Iris pigment epithelial cell (primary cell): ENCODE results near the gene RREB1.
"Not testable (repeated sequence)": the region's sequence is repeated elsewhere in the genome, so short reads cannot be mapped to it uniquely, and the experiment has no call there.

ENCODE experiments used
- DNase-seq: peaks from one replicate; pipeline ENCODE4 v3.0.0-alpha.2; 2011; ENCODE audit warnings: low read depth

RREB1 gene

DNA sequence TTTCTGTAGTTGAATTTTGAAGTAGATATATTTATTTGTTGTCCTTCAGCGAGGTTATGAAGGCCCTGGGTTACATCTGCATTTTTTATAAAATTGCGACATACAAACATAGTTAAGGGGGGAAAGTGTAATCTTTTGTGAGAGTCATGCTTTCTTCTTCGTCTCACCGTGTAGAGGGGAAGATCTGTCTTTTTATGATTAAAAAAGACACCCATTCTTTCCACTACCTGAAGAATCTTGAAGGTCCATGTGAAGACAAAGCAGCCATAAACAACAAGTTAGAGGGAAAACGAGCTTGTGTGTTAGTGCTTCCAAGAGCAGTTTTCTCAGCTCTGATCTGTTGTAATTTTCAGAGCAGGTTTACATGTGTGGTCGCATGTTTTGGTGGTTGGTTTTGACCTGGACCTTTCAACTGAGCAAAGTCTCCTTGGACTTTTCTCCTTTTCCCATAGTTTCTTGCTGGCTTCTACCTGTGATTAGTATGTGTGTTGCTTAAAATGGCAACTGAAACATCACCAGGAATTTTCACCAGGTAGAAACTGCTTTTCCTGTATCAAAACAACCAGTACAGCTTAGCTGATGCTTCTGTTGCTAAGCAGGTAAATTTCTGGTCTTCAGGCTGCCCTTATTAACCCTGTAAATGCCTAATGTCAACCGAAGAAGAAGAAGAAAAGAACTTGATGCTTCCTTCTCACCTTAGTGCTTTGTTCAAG, 37.3 kb downstream of the RREB1 start:
- peak; percentile 41 for DNase-seq

DNA sequence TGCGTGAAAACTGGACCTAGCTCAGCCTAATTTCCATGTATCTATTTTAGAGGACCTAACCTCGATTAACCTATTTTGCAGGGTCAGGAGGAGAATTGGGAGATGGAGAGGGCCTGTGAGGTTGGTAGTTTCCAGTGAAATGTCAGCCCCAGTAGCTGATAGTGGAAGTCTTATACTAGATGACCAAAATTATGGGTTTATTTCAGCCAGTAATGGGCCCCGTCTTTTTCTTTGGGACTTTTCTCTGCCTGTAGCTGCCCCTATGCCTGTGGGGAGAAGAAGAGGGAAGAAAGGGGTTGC, 37.8 kb downstream of the RREB1 start:
- DNase-seq = no peak

DNA sequence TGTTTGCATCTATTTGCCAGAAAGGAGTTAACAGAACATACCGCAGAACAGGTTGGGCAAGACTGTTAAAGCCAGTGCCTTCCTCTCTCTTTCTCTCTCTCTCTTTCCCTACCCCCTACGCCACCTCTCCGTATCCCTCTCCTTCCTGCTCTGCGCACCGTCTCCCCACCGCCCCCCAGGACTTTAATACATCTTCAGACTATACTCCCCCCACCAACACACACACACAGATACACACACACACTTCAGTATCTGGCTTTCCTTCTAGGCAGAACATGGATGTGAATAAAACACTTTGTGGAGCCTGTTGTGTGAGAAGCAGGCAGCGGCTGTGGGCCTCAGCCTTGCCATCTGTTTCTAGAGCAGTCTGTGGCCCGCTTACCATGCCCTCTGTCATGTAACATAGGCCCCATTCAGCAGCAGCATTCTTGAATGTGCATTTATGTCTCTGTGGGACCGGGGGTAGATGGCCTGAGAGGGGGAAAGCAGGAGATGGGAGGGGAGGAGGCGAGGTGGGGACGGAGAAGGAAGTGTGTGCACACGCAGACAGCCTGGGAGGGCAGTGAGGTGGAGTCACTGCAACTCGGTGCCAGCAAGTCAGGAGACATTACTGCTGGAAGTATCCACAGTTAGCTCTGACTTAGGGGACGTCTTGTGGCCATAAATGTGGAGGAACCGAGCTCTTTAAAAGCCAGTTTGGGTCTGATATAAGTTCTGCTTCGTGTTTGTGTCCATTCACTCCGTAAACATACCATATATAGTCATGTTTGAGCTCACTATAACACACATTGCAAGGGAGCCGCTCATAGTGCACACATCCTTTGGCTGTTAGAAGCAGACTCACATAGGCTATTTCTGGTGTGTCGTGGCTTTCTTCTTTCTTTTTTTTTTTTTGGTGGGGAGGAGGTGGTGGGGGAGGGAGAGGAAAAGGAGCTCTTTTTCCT, 38.4 kb downstream of the RREB1 start:
- peak; percentile 61 for DNase-seq

DNA sequence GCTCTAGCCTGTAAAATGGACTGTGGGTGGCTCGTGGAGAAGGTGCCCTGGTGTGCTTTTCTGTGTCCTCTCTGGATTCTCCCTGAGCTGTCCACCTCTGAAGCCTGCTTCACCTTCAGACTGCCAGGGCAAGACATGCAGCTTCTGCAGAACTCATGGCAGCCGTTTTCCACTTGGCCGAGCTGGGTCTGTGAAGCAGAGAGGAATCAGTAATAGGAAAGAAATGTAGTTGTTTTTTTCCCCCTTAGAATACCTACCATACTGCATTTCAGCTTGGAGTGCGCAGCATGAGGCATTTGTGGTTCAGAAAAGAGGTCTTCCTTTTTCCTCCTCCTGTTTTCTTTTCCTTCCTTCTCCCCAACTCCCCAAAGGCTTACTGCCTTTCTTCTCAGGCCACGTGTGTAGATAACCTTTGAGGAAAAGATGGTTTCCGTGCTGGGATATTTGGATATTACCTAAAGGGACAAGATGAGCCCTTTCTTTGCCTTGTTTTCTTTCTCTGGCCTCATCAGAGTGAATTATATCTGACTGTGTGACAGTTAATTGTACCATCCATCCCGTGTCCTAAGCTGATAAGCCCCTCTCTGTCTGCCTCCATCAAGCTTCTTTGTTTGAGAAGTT, 39.4 kb downstream of the RREB1 start:
- DNase-seq = no peak

DNA sequence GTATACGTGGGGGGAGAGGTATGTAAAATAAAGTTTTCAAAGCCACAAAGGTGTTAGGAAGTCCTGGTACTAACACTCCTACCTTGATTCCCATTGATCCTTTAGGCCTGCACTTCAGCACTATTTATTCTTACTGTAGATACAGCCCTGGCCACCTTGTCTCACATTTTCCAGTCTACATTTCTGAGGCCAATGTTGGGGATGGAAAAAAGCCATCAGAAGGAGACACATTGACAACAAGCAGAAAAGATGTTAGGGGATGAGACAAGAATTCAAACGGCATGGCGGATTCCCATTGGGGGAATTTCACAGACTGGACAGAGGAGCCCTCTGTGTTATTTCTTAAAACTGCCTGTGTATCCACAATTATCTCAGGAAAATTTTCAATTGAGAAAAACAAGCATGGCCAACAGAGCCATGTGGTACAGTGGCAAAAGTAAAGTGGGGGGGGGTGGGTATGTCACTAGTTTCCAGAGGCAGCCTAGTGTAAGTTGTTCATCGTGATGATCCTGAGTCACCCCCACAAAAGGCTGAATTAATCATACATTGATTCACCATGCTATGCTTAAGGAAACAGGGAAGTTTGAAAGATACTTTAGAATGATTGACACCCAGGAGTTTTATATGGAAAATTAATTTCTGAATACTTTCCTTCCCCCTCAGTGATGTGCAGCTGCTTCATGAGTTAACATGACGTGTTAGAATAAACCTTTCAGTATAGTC, 40.5 kb downstream of the RREB1 start:
- peak; percentile 73 for DNase-seq

DNA sequence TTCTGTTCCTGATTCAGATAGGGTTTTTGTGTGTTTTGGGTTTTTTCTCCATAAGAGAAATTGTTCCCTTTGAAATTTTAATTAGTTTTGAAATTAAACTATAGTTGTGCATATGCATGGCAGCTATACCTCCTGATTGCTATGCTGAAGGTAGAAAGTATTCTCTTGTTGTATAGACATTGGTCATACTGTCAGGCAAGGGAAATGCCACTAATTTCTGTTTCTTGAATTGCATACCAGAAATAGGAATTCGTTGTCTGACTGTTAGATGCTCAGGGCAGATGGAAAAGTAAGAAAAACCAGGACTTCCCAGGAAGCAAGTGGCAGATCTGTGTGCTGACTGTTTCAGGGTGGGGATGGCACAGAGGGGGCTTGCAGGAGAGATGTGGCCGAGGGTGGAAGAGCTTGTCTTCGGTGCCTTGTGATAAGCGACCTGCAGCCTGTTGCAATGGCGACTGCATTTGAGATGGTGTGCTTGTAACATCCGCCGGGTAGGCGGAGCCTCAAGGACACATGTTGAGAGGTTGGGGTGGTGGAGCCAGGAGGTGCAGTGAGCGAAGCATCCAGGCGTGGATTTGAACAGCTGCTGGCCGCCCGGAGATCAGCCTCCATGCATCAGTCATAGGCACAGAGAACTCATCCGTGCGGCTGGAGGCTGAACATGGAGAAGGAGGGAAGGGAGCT, 42.8 kb downstream of the RREB1 start:
- DNase-seq = no peak

DNA sequence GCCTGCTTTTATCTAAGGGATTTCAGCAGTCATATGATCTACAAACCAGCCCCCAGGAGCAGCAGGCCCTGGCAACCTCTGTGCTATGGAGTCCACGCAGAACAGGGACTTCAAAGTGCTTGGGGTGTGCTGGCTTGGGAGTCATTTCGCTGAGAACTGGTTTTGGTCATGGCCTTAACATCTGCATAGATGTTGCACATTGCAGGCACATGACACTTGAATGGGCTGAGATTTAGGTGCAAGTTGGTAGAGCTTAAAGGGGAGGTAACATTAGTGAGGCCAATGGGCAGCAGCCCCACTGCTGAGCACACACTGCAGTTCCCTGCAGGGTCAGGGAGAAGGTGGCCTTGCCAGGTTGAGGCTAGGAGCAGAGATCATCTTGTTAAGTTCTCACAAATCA, 43.6 kb downstream of the RREB1 start:
- no peak for DNase-seq

DNA sequence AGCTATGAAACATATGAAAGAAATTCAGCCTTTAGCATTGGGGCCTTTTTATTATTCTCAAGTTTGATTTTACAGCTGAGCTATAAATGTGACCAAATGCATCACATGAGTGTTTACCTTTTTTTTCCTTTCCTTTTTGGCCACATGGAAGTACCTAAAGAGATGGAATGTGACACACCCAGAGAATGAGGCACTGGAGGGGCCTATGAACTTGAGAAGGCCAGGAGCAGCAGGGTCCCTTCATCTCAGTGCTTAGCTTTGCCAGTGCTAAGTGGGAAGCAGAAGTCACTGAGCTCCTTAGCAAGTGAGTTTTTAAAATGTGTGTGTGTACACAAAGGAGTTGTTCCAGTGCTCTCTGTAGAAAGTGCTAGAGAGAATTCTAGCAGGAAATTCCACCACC, 44.7 kb downstream of the RREB1 start:
- no peak for DNase-seq

DNA sequence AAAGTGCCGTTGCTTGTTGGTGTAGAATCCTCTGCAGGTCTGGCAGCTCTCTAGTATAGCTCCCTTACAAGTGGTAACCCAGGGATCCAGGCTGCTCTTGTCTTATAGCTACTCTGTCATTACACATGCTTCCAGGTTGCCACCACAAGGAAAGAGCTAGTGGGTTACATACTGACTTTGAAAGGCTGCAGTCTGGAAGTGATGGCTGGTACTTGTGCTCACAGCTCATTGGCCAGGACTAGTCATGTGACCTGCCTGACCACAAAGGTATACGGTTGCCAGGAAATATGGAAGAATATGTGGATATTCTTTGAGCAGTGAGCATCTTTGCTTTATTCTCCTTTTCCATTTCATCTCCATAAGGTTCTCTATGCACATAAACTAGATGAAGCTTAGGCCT, 46.0 kb downstream of the RREB1 start:
- no peak for DNase-seq

DNA sequence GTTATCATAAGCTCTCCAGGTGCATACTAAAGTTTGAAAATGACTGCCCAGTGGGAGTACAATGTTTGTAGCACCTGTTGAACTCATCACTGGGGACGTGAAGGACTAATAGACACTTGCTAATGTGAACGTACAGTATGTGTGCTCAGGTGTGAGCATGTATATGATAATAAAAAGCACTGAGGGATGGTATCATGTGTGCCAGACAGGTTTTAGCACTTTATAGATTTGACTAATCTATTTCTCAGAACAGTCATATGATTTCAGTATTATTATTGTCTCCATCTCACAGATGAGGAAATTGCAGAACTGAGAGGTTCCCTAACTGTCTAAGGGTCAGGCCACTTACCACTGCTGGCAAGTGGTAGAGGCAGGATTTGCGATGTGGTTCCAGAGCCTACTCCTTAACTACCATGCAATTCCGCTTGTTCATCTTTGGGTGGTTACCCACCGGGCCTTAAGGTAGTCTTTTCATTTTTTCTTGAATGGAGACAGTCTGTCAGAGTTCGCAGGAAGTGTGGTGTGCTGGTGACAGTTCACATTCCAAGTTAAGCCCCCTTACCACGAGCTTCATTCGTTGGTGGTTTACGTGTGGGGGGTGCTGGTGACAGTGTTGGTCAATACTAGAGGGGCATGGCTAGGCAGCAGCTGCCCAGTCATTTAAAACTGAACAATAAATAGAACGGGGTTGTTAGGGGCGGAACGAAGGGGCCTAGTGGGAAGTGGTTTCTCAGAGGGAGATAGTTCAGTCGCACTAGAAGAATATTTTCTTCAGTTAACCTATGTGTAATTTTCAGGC, 46.8 kb downstream of the RREB1 start:
- DNase-seq = no peak

DNA sequence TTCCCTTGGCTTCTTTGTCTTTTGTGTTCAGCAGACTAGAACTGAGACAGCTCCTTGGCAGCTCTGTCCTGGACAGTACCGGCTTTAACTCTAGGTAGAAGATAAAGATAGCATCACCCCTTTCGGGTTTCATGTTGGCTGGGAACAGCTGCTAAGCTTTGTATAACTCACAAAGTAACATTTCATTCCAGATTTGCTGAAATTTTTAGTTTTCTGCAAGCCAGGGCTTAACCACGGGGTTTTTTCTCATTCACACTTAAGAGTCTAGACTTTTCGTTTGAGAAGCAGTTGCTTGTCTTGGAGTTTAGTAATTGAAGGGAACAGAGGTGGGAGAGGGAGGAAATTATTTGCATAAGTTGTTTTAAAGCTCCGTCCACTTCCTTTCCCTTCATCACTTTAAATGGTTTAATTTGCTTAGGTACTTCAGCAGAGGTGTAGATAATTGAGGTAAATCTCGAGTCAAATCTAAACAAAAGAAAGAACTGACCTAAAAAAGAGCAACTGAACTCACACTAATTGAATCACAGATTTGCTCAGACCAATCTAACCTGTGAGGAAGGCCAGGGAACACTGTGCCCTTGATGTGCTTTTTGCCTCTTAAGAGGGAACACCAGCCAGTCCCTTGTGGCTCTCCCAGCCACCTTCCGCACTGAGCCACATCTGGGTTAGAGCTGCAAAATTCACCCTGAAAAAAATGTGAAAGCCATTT, 48.3 kb downstream of the RREB1 start:
- DNase-seq = no peak

DNA sequence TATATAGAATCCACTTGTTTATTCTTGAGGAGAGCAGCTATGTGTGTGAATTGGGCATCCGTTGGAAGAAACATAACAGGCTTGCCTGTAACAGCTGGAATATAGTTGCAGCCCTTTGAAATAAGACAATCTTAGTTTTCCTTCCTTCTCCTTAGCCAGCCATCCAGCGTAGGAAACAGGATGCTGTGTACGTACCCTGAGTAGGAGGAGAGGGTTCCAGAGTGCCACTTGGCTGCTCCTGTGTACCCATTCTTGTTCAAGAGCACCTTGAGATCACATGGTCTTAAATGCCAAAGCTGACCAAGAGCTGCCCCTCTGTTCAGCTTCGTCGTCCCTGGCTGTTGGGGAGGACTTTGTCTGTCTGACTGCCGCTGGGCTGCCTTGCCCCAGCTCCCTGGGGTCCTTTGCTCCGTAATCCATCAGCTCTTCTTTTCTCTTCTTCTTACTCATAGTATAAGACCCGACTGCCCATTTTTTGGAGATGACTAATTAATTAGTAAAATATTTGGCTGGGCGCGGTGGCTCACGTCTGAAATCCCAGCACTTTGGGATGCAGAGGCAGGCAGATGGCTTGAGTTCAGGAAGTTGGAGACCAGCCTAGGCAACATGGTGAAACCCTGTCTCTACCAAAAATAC, 49.0 kb downstream of the RREB1 start:
- peak; percentile 49 for DNase-seq

DNA sequence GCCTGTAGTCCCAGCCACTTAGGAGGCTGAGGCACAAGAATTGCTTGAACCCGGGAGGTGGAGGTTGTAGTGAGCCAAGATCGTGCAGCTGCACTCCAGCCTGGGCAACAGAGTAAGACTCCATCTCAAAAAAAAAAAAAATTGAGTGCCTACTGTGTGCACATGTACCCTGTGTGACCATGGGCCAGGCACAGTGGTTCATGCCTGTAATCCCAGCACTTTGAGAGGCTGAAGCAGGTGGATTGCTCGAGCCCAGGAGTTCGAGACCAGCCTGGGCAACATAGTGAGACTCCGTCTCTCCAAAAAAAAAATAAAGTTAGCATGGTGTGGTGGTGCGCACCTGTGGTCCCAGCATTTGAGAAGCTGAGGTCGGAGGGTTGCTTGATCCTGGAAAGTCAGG, 49.5 kb downstream of the RREB1 start:
- not testable (repeated sequence) for DNase-seq

DNA sequence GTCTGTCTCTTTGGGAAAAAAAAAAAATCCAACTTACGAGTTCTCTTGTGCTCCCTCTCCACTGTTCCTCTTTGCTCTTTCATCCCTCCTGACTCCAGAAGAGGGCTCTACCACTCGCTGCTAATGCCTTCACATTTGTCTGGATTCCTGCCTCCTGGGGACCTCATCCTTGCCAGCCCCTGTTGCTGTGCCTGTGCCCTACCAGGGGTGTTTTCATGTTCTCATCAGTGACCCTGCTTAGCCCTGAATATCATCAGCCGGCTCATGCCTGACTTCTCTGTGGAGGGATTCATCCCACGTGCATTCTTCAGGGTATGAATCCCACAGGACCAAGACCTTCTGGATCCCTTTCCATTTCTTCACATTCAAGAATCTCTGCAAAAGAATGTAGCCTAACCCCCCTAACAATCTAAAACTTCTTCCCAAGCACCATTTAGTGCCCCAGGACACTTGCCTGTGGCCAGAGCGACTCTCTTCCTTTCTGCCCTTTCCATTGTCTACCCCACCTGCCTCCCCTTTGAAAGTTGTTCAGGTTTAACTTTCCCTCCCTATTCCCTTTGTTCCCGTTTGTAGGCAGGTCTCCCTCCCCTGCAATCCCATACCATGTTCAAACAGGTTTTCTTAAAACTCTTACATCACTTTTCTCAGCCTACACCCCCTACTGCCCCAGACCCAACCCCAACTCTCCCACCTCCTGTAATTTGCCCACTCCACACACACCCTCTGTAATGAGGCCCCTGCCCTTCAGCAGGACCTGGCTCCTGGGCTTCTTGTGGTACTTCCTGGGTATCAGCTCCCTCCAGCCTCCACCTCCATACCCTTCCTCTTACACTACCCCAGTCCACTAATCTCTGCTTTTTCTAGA, 50.2 kb downstream of the RREB1 start:
- DNase-seq = no peak

DNA sequence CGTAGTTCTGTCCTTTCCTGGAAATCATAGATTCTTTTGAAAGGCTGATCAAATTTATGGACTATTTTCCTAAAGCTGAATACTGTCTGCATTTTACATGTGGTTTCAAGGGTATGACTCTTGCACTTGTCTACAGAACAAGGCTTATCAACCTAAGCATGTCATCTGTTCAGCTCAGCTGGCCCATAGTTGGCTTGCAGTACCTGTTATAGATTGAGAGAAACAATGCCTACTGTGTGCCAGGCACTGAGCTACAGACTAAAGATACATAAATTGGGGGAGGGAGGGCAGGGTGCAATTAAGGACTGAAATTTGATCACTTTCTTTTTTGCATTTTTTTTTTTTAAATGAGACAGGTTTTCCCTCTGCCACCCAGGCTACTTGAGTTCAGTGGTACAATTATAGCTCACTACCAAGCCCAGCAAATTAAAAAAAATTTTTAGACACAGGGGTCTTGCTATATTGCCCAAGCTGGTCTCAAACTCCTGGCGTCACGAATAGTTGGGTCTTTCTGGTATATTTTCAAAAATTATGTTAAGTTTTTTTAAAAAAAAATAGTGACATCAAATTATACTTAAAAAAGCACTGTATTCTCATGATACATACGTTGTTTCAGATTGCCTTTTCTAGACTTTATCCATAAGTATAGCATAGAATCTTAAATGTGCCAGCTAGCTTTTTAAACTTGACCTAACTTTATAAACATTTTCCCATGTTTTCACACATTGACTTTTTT, 52.2 kb downstream of the RREB1 start:
- DNase-seq = no peak

DNA sequence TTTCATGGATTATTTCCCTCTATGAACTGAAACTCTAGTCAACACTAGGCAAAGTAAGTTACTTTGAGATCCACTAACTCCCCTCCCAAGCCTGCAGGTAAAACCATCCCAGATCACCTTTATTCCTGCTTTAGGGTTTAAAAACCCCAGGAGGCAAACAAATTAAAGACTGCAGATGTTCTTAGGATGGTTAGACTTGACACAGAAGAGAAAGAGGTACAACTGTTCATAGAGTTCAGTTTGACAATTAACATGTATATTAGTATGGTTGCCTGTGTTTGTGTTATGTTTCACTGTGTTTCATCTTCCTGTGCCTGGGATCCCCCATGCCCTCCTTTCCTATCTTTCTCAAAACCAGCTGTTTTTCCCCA, 53.5 kb downstream of the RREB1 start:
- DNase-seq = no peak

DNA sequence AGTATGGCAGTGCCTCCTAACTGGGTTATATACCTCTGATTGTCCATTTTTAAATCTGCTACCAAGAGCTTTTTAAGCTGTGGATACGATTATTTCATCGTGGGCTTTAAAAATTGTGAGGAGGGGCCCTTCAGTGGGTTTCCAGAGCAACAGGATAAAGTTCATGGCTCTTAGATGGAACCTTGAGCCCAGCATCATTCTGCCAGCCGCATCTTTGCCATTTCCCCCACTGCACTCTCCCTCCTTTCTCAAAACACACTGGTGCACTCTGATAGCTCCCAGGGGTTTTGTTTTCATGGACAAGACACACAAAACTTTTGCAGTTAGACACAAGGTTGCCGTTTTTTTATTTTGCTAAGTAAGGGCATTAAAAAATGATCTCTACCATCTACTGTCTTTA, 54.1 kb downstream of the RREB1 start:
- no peak for DNase-seq

DNA sequence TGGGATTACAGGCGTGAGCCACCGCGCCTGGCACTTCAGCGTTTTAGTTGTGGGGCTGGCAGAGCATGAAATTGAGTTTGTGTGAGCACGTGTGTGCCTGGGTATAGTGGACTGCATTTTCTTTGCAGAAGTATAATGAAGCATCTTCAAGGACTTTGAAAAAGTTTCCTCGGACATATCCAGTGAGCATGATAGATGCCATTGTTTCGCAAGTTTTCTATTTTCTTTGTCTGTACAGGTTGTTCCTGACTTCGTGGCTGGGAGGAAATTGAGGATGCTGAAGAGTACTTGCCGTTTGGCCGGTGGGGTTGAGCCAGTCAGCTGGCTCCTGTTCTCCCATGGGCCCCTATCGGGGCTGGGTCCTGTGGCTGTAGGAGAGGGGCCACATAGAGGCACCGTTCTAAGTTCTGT, 55.9 kb downstream of the RREB1 start:
- DNase-seq = no peak
